ENCODE results near the gene CYB561.

- TF ChIP-seq EZH2 (IDR thresholded peaks at IDR 0.05; ENCODE audit: borderline replicate concordance, low read depth, low read length, poor library complexity, severe bottlenecking) (no peak), CTCF (conservative IDR thresholded peaks at IDR 0.05; ENCODE audit: low read depth, low read length) (no peak)
Measured at GRCh38 chr17:63450551-63450950, 4.4 kb upstream of the CYB561 start.

Measured in A673 (cell line).